ENCODE data around the gene LINGO3. TPM values are rescaled to one million over a fixed set of nuclear protein-coding genes. Genes with fewer than 3 reads are reported as not detected.

LINGO3 gene
- total and polyA plus RNA-seq, 2 of the 8 experiments (the other 6 are each of a cell fraction or from before 2014, with no cell fraction given) = 0.59 TPM; not detected in 1

GRCh38 chr19:2300533-2300932 lies 7.4 kb downstream of the LINGO3 start:
- no peak overlapping the region for H3K9ac ChIP-seq (replicated peaks in 1 of 4; ENCODE audit: extremely low read depth in 1 of 4, low read depth in 3 of 4, low read length in 3 of 4)
- no peak overlapping the region for H2BK20ac ChIP-seq (ENCODE audit: low read length)
- peak overlapping the region; percentile 3; the same call in 1 of the 2 replicates for H2BK12ac ChIP-seq (ENCODE audit: low read depth, low read length)
- no peak overlapping the region for H3K4me3 ChIP-seq (ENCODE audit: extremely low read depth in 1 of 4, insufficient read depth in 2 of 4, low read depth in 3 of 4, low read length in 4 of 4)
- H3K4me2 ChIP-seq (ENCODE audit: insufficient read depth in 1 of 2, low read depth in 2 of 2, low read length in 2 of 2) = no peak overlapping the region
- no peaks in the 10 kb centered on the region for H3K36me3 ChIP-seq (ENCODE audit: control insufficient read depth in 2 of 4, insufficient read depth in 4 of 4, low read length in 3 of 4)
- peaks cover 0 to 2% of the 10 kb centered on the region in 2 experiments for H4K20me1 ChIP-seq (replicated peaks in 1 of 2; ENCODE audit: control insufficient read depth in 1 of 2, insufficient read depth in 2 of 2, low read length in 2 of 2)
- H4K91ac ChIP-seq (replicated peaks; ENCODE audit: insufficient read length, low read length) = no peak overlapping the region
- DNase-seq (ENCODE audit: low read depth in 1 of 2, low spot score in 2 of 2) (no peak), FAIRE-seq (no peak)
- ChIA-PET POLR2A (ENCODE audit: partially characterized antibody) (interaction anchor here (1.0 to 1.1 kb wide), 2 partner anchors 13 to 21 kb away, joined by 3 to 4 read pairs; no protein-coding TSS in a partner anchor), CTCF (ENCODE audit: partially characterized antibody) (interaction anchor here (1.6 kb wide), 1 partner anchor 15 kb away, joined by 8 read pairs; no protein-coding TSS in a partner anchor)
- no peak overlapping the region for H2AK5ac ChIP-seq (ENCODE audit: low read depth, low read length)
- H3K18ac ChIP-seq (ENCODE audit: extremely low read depth, low read length) = no peak overlapping the region
- no peaks in the 10 kb centered on the region for H3K9me3 ChIP-seq (ENCODE audit: insufficient read depth in 2 of 2, low read depth in 1 of 2, low read length in 1 of 2)
- H3K4me1 ChIP-seq (replicated peaks in 1 of 4; ENCODE audit: control insufficient read depth in 3 of 4, insufficient read depth in 4 of 4, low read length in 3 of 4) = peaks cover 0 to 10% (median 7%) of the 10 kb centered on the region in 4 experiments; a peak in 5 of 7 replicates
- TF ChIP-seq POLR2AphosphoS5 (IDR thresholded peaks at IDR 0.05; ENCODE audit: low read depth, low read length) (no peak), POLR2A (IDR thresholded peaks at IDR 0.05; ENCODE audit: control extremely low read depth in 1 of 2, low read depth in 2 of 2, low read length in 2 of 2) (no peak), SIX5 (IDR thresholded peaks at IDR 0.05; ENCODE audit: low read depth, low read length) (no peak)
- H3K23me2 ChIP-seq (ENCODE audit: low read depth, low read length) = no peaks in the 10 kb centered on the region; the same call in 1 of the 2 replicates
- peaks cover 0 to 20% (median 9%) of the 10 kb centered on the region in 4 experiments; a peak in 4 of 7 replicates for H3K27me3 ChIP-seq (replicated peaks in 1 of 4; ENCODE audit: control insufficient read depth in 3 of 4, extremely low read depth in 1 of 4, insufficient read depth in 3 of 4, low read length in 3 of 4)
- no peak overlapping the region for H4K5ac ChIP-seq (ENCODE audit: insufficient read length, low read depth, low read length)
- no peaks in the 10 kb centered on the region for H3K79me2 ChIP-seq (ENCODE audit: control insufficient read depth in 1 of 2, insufficient read depth in 2 of 2, low read length in 2 of 2)
- H2BK5ac ChIP-seq (ENCODE audit: low read depth, low read length) = no peak overlapping the region
- no peaks in the 10 kb centered on the region for H3K79me1 ChIP-seq (ENCODE audit: low read depth, low read length)
- 92% methylated on average over 12 of the region's 17 CpGs; no CpG with 5 or more reads in 1 of the 2 experiments for WGBS, 2 experiments (ENCODE audit: extremely low coverage in 1 of 2, insufficient coverage in 1 of 2, insufficient read length in 1 of 2, insufficient replicate concordance in 2 of 2, low coverage in 1 of 2, low lambda C conversion rate in 2 of 2, missing lambda C conversion rate in 1 of 2)
- H2BK120ac ChIP-seq (replicated peaks; ENCODE audit: low read depth, low read length) = no peak overlapping the region
- 0 out of 2 replicates have a peak overlapping the region, but pooled peaks have one; percentile 81 for H2BK15ac ChIP-seq (ENCODE audit: low read length)
- no peak overlapping the region for H3K4ac ChIP-seq (replicated peaks; ENCODE audit: insufficient read length, low read depth, low read length)
- no peak overlapping the region for H2AFZ ChIP-seq (ENCODE audit: low read length)
- H3K56ac ChIP-seq (replicated peaks; ENCODE audit: insufficient read length, low read depth, low read length) = peak overlapping the region; percentile 16
- no peak overlapping the region for H3K14ac ChIP-seq (ENCODE audit: insufficient read length)
- H3K27ac ChIP-seq (ENCODE audit: low read depth, low read length) = no peak overlapping the region
- H3K23ac ChIP-seq (ENCODE audit: insufficient read length) = no peak overlapping the region
- no peak overlapping the region for H4K8ac ChIP-seq (ENCODE audit: extremely low read depth, insufficient read depth, low read length)
